Ishikawa (cell line): ENCODE results near the gene VPS45.

Experiments
- CEBPB ChIP-seq: IDR thresholded peaks from 2 replicates; pipeline ENCODE4 v1.6.1; 2012
- CREB1 ChIP-seq: IDR thresholded peaks from 2 replicates; pipeline ENCODE4 v1.6.1; 2012; ENCODE audit warnings: low read depth
- EGR1 ChIP-seq: IDR thresholded peaks from 2 replicates; pipeline ENCODE4 v1.6.1; 2012
- EP300 ChIP-seq: IDR thresholded peaks from 2 replicates; pipeline ENCODE4 v1.6.1; 2012; ENCODE audit warnings: borderline replicate concordance
- FOXM1 ChIP-seq: IDR thresholded peaks from 2 replicates; pipeline ENCODE4 v1.6.1; 2012; ENCODE audit warnings: low read depth, borderline replicate concordance
- NFIC ChIP-seq: IDR thresholded peaks from 2 replicates; pipeline ENCODE4 v1.6.1; 2012
- RAD21 ChIP-seq: IDR thresholded peaks from 2 replicates; pipeline ENCODE4 v1.6.1; 2012; ENCODE audit warnings: low read depth
- TAF1 ChIP-seq: IDR thresholded peaks from 2 replicates; pipeline ENCODE4 v1.6.1; 2012; ENCODE audit warnings: low read depth, mild to moderate bottlenecking
- TCF12 ChIP-seq: IDR thresholded peaks from 2 replicates; pipeline ENCODE4 v1.6.1; 2012; ENCODE audit warnings: low read depth
- TEAD4 ChIP-seq: IDR thresholded peaks from 2 replicates; pipeline ENCODE4 v1.6.1; 2012
- YY1 ChIP-seq: IDR thresholded peaks from 2 replicates; pipeline ENCODE4 v1.6.1; 2012; ENCODE audit warnings: low read depth
- ZBTB7A ChIP-seq: IDR thresholded peaks from 2 replicates; pipeline ENCODE4 v1.6.1; 2012; ENCODE audit warnings: low read depth
- TF ChIP-seq, protein P1 (sequence below): IDR thresholded peaks from 2 replicates; pipeline ENCODE4 v1.6.1; 2012
- TF ChIP-seq, protein P2 (sequence below): IDR thresholded peaks from 2 replicates; pipeline ENCODE4 v1.6.1; 2012
- TF ChIP-seq, protein P3 (sequence below): IDR thresholded peaks from 2 replicates; pipeline ENCODE4 v1.6.1; 2012; ENCODE audit warnings: low read depth, mild to moderate bottlenecking

Gene VPS45

DNA sequence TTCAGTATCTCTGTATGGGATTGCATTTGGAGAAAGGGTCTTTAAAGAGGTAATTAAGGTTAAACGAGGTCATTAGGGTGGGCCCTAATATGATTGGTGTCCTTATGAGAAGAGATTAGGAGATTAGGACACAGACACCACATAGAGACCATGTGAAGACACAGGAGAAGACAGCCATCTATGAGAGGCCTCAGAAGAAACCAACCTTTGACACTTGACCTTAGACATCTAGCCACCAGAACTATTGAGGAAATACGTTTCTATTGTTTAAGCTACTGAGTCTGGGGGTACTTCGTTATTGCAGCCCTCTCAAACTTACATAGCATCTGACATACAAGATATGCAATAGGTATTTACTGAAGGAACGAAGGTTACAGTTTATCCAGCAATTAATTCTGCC lies 7.3 kb upstream of the VPS45 start:
- TF ChIP-seq TEAD4 (no peak), CEBPB (no peak), RAD21 (no peak), CREB1 (no peak), TCF12 (no peak), EP300 (no peak), ZBTB7A (no peak), YY1 (no peak), FOXM1 (no peak), NFIC (no peak), TAF1 (no peak)
- TF ChIP-seq, protein P1, sequence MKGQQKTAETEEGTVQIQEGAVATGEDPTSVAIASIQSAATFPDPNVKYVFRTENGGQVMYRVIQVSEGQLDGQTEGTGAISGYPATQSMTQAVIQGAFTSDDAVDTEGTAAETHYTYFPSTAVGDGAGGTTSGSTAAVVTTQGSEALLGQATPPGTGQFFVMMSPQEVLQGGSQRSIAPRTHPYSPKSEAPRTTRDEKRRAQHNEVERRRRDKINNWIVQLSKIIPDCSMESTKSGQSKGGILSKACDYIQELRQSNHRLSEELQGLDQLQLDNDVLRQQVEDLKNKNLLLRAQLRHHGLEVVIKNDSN = no peak
- TF ChIP-seq, protein P2, sequence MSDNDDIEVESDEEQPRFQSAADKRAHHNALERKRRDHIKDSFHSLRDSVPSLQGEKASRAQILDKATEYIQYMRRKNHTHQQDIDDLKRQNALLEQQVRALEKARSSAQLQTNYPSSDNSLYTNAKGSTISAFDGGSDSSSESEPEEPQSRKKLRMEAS = no peak
- TF ChIP-seq, protein P3, sequence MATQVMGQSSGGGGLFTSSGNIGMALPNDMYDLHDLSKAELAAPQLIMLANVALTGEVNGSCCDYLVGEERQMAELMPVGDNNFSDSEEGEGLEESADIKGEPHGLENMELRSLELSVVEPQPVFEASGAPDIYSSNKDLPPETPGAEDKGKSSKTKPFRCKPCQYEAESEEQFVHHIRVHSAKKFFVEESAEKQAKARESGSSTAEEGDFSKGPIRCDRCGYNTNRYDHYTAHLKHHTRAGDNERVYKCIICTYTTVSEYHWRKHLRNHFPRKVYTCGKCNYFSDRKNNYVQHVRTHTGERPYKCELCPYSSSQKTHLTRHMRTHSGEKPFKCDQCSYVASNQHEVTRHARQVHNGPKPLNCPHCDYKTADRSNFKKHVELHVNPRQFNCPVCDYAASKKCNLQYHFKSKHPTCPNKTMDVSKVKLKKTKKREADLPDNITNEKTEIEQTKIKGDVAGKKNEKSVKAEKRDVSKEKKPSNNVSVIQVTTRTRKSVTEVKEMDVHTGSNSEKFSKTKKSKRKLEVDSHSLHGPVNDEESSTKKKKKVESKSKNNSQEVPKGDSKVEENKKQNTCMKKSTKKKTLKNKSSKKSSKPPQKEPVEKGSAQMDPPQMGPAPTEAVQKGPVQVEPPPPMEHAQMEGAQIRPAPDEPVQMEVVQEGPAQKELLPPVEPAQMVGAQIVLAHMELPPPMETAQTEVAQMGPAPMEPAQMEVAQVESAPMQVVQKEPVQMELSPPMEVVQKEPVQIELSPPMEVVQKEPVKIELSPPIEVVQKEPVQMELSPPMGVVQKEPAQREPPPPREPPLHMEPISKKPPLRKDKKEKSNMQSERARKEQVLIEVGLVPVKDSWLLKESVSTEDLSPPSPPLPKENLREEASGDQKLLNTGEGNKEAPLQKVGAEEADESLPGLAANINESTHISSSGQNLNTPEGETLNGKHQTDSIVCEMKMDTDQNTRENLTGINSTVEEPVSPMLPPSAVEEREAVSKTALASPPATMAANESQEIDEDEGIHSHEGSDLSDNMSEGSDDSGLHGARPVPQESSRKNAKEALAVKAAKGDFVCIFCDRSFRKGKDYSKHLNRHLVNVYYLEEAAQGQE = no peak

DNA sequence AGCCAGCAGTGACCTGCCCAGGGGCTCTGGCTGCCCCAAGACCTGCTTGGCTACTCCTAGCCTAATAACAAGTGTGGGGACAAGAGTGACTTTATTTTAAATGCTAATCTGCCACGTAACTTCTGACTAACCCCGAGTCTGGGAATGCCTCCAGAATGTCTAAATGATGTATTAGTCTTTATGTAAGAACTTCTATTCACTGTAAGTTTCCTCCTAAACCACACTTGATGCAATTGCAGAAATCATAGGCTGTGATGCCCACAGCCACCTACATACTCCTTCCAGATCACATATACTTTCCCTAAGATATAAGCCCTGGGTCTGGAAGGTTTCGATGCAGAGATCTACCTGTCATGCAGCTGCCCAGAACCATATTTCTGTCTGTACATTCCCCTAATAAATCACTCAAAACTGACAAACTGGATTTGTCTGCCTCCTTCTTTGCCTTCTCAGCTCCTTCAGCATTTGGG lies 5.9 kb upstream of the VPS45 start:
- TF ChIP-seq, protein P2 = no peak
- no peak for TF ChIP-seq TCF12
- no peak for TF ChIP-seq CEBPB
- TF ChIP-seq TEAD4 = no peak
- TF ChIP-seq CREB1 = no peak
- no peak for TF ChIP-seq EGR1
- no peak for TF ChIP-seq FOXM1
- no peak for TF ChIP-seq YY1
- TF ChIP-seq ZBTB7A = no peak

DNA sequence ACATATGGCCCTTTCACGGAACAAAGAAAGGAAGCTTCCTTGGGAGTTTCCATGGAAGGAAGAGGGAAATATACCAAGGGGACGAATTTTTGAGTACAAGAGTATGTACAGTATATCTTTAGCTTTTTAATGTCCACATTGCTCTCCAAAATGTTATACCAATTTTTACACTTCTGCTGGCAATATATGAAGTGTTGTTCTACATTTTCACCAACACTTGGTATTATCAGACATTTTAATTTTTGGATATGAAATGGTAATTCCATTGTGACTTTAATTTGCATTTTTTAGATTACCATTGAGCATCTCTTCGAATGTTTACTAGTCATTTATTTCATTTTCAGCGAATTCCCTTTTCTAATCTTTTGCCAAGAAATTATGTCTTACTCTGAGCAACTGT lies 5.5 kb upstream of the VPS45 start:
- no peak for TF ChIP-seq TEAD4
- TF ChIP-seq, protein P1 = no peak
- TF ChIP-seq RAD21 = no peak
- no peak for TF ChIP-seq FOXM1
- TF ChIP-seq CEBPB = no peak
- TF ChIP-seq TCF12 = no peak
- TF ChIP-seq, protein P3 = no peak
- TF ChIP-seq EGR1 = no peak
- TF ChIP-seq, protein P2 = no peak
- no peak for TF ChIP-seq CREB1
- TF ChIP-seq NFIC = no peak
- no peak for TF ChIP-seq TAF1
- TF ChIP-seq YY1 = no peak
- TF ChIP-seq EP300 = no peak
- TF ChIP-seq ZBTB7A = no peak

DNA sequence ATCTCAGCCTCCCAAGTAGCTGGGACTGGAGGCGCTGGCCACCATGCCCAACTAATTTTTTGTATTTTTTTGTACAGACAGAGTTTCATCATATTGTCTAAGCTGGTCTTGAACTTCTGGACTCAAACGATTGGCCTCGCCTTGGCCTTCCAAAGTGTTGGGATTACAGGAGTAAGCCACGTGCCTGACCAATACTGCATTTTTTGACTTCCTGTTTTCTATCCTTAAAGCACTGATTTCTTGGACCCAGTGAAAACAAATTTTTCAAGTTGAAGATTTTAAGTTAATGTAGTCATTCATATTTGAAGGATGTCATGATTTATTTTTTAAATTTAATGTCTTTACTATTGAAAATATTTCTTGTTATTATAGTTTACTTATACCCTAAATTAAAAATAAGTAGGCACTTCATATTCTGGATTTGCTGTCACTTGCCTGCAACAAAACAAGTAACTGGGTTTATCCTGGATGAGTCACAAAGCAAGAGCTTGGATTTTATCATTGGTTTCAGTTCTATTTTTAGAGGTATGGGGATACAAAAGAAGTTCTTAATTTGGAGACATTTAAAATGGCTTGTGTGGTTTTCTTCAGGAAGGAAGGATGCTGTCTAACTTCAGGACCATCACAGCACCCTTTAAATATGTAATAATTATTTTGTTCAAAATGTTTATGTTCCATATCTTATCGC lies 2.2 kb upstream of the VPS45 start:
- TF ChIP-seq EGR1 = no peak
- no peak for TF ChIP-seq CREB1
- TF ChIP-seq, protein P1 = no peak
- TF ChIP-seq FOXM1 = no peak
- TF ChIP-seq ZBTB7A = no peak
- no peak for TF ChIP-seq TAF1
- TF ChIP-seq YY1 = no peak

DNA sequence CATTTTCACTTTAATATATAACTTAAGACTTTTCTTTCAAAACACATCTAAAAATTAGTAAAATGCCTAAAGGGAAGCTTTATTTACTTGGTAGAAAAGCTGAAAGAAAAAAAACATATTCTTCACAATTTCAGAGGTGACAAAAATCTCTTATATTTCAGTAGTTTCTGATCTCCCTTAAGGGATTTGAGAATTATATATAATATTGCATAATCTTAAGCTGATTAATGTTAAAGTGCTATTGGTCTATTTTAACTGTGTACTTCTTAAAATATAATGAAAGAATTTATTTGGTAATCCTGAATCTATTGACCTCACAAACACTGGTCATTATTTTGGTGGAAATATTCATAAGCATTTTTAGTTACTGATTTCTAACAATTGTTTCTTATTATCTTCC lies 1.2 kb upstream of the VPS45 start:
- TF ChIP-seq, protein P3 = no peak
- no peak for TF ChIP-seq CEBPB
- no peak for TF ChIP-seq EGR1
- no peak for TF ChIP-seq YY1
- TF ChIP-seq ZBTB7A = no peak
- TF ChIP-seq NFIC = no peak
- TF ChIP-seq, protein P2 = no peak
- no peak for TF ChIP-seq TAF1
- no peak for TF ChIP-seq CREB1
- TF ChIP-seq TEAD4 = no peak
- no peak for TF ChIP-seq RAD21
- TF ChIP-seq, protein P1 = no peak
- TF ChIP-seq EP300 = no peak
- TF ChIP-seq FOXM1 = no peak
